DND-41 (cell line): ENCODE data around the gene HS3ST5.

Source experiments
- ATAC-seq: fragments of 200-7000 bp; cut with Tn5 transposase; 3 replicates; pipeline ENCODE4 v1.9.1; 2021; ENCODE audit warnings: low read depth; ENCODE audit not compliant: insufficient read depth
- DNase-seq: peaks from one replicate; pipeline ENCODE4 v3.0.0-alpha.2; 2020
- H2AFZ ChIP-seq: 2 replicates; pipeline ENCODE4 v1.6.0; 2012; ENCODE audit warnings: low read depth, low read length
- H3K27ac ChIP-seq: 2 replicates; pipeline ENCODE4 v1.5.1; 2012; ENCODE audit warnings: low read length, inconsistent platforms
- H3K27me3 ChIP-seq: fragments of 200-600 bp; sonication (generic); 2 replicates; pipeline ENCODE4 v1.6.0; 2012; ENCODE audit warnings: low read length, mild to moderate bottlenecking, inconsistent platforms; ENCODE audit not compliant: insufficient read depth, poor library complexity
- H3K36me3 ChIP-seq: 2 replicates; pipeline ENCODE4 v1.5.1; 2012; ENCODE audit warnings: low read length, inconsistent platforms; ENCODE audit not compliant: insufficient read depth
- H3K4me1 ChIP-seq: 2 replicates; pipeline ENCODE4 v1.5.1; 2012; ENCODE audit warnings: mild to moderate bottlenecking, low read length; ENCODE audit not compliant: insufficient read depth
- H3K4me2 ChIP-seq: 2 replicates; pipeline ENCODE4 v1.6.0; 2012; ENCODE audit warnings: mild to moderate bottlenecking, moderate library complexity, low read length, inconsistent platforms; ENCODE audit not compliant: insufficient read depth
- H3K4me3 ChIP-seq, 2 experiments: fragments of 200-600 bp in 1 of 2; shearing (Covaris generic) in 1 of 2; 2 replicates each; pipeline ENCODE4 v1.5.1; 2012 to 2016; ENCODE audit warnings: inconsistent platforms in 2 of 2, low read length in 2 of 2, mild to moderate bottlenecking in 2 of 2, low read depth in 1 of 2, moderate library complexity in 1 of 2
- H3K79me2 ChIP-seq: 2 replicates; pipeline ENCODE4 v1.6.0; 2012; ENCODE audit warnings: low read length, inconsistent platforms; ENCODE audit not compliant: insufficient read depth
- H3K9ac ChIP-seq: 2 replicates; pipeline ENCODE4 v1.6.0; 2012; ENCODE audit warnings: low read depth, mild to moderate bottlenecking, inconsistent platforms, low read length, moderate library complexity
- H3K9me3 ChIP-seq: 2 replicates; pipeline ENCODE4 v1.5.1; 2012; ENCODE audit warnings: low read length, moderate library complexity, mild to moderate bottlenecking, inconsistent platforms; ENCODE audit not compliant: insufficient read depth, severe bottlenecking
- H4K20me1 ChIP-seq: 2 replicates; pipeline ENCODE4 v1.6.0; 2012; ENCODE audit warnings: low read length; ENCODE audit not compliant: insufficient read depth
- EZH2 ChIP-seq: IDR thresholded peaks from 3 replicates; pipeline ENCODE4 v1.6.1; 2012; ENCODE audit warnings: borderline replicate concordance, low read depth, mild to moderate bottlenecking, moderate library complexity, low read length, inconsistent platforms; ENCODE audit not compliant: severe bottlenecking
- TF ChIP-seq, protein P1 (sequence below): IDR thresholded peaks from 2 replicates; pipeline ENCODE4 v1.5.1; 2012; ENCODE audit warnings: borderline replicate concordance, low read length, moderate library complexity, mild to moderate bottlenecking; ENCODE audit not compliant: poor library complexity, severe bottlenecking; ENCODE audit errors: extremely low read depth

The HS3ST5 gene

GRCh38 chr6:114033606-114034005, 309.2 kb downstream of the HS3ST5 start:
- no peaks in the 10 kb centered on the region for H4K20me1 ChIP-seq
- no peaks in the 10 kb centered on the region for H3K36me3 ChIP-seq
- TF ChIP-seq, protein P1, sequence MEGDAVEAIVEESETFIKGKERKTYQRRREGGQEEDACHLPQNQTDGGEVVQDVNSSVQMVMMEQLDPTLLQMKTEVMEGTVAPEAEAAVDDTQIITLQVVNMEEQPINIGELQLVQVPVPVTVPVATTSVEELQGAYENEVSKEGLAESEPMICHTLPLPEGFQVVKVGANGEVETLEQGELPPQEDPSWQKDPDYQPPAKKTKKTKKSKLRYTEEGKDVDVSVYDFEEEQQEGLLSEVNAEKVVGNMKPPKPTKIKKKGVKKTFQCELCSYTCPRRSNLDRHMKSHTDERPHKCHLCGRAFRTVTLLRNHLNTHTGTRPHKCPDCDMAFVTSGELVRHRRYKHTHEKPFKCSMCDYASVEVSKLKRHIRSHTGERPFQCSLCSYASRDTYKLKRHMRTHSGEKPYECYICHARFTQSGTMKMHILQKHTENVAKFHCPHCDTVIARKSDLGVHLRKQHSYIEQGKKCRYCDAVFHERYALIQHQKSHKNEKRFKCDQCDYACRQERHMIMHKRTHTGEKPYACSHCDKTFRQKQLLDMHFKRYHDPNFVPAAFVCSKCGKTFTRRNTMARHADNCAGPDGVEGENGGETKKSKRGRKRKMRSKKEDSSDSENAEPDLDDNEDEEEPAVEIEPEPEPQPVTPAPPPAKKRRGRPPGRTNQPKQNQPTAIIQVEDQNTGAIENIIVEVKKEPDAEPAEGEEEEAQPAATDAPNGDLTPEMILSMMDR, result no peak
- TF ChIP-seq EZH2, result no peak
- no peak overlapping the region for H2AFZ ChIP-seq
- H3K4me2 ChIP-seq, result no peak overlapping the region
- no peaks in the 10 kb centered on the region for H3K9me3 ChIP-seq
- H3K27me3 ChIP-seq, result no peaks in the 10 kb centered on the region
- no peak overlapping the region for H3K27ac ChIP-seq
- H3K79me2 ChIP-seq, result no peaks in the 10 kb centered on the region
- H3K4me3 ChIP-seq, result no peak overlapping the region
- no peak for ATAC-seq
- H3K4me1 ChIP-seq, result no peaks in the 10 kb centered on the region
- no peak overlapping the region for H3K9ac ChIP-seq
- no peak for DNase-seq

- no peaks in the 10 kb centered on the region for H3K4me1 ChIP-seq
- TF ChIP-seq, protein P1, result no peak
- TF ChIP-seq EZH2, result no peak
- ATAC-seq (no peak), DNase-seq (no peak)
- H3K27ac ChIP-seq, result no peak overlapping the region
- H2AFZ ChIP-seq, result no peak overlapping the region
- no peaks in the 10 kb centered on the region for H4K20me1 ChIP-seq
- no peaks in the 10 kb centered on the region for H3K9me3 ChIP-seq
- H3K4me2 ChIP-seq, result no peak overlapping the region
- H3K79me2 ChIP-seq, result no peaks in the 10 kb centered on the region
- H3K4me3 ChIP-seq, result no peak overlapping the region
- H3K9ac ChIP-seq, result no peak overlapping the region
- no peaks in the 10 kb centered on the region for H3K27me3 ChIP-seq
- no peaks in the 10 kb centered on the region for H3K36me3 ChIP-seq
These were observed 310.1 kb downstream of the HS3ST5 start for GRCh38 chr6:114032721-114033120.

GRCh38 chr6:114030767-114031166, 312.1 kb downstream of the HS3ST5 start:
- H2AFZ ChIP-seq, result no peak overlapping the region
- no peak for TF ChIP-seq EZH2
- TF ChIP-seq, protein P1, result no peak
- H3K36me3 ChIP-seq, result no peaks in the 10 kb centered on the region
- H3K4me3 ChIP-seq, result no peak overlapping the region
- no peaks in the 10 kb centered on the region for H3K9me3 ChIP-seq
- no peaks in the 10 kb centered on the region for H3K27me3 ChIP-seq
- no peaks in the 10 kb centered on the region for H3K4me1 ChIP-seq
- H3K9ac ChIP-seq, result no peak overlapping the region
- H3K27ac ChIP-seq, result no peak overlapping the region
- H4K20me1 ChIP-seq, result no peaks in the 10 kb centered on the region
- ATAC-seq (no peak), DNase-seq (no peak)
- no peak overlapping the region for H3K4me2 ChIP-seq
- no peaks in the 10 kb centered on the region for H3K79me2 ChIP-seq

GRCh38 chr6:114024746-114025145, 318.1 kb downstream of the HS3ST5 start:
- TF ChIP-seq, protein P1, result no peak
- TF ChIP-seq EZH2, result no peak
- Histone ChIP-seq H3K4me2 (no peak overlapping the region), H3K27ac (no peak overlapping the region), H3K9me3 (no peaks in the 10 kb centered on the region), H3K79me2 (no peaks in the 10 kb centered on the region), H3K4me3 (no peak overlapping the region), H3K27me3 (no peaks in the 10 kb centered on the region), H4K20me1 (no peaks in the 10 kb centered on the region), H3K9ac (no peak overlapping the region), H2AFZ (no peak overlapping the region), H3K36me3 (no peaks in the 10 kb centered on the region), H3K4me1 (no peaks in the 10 kb centered on the region)
- DNase-seq, result no peak
- ATAC-seq, result no peak
